K562 (cell line): ENCODE results near the gene TANC1. TPM values are rescaled to one million over a fixed set of nuclear protein-coding genes. Genes with fewer than 3 reads are reported as not detected.

Experiments
- ATAC-seq: fragments of 200-7000 bp; cut with Tn5 transposase; 3 replicates; pipeline ENCODE4 v1.9.1; 2020; ENCODE audit warnings: moderate library complexity
- BruUV-seq: library from RNA; stranded (reverse); fragments of 400-500 nt; replicated peaks from 2 replicates; lab custom pipeline; 2021; lab: Mats Ljungman, UMichigan
- CTCF ChIA-PET: fragments of 300-600 bp; formaldehyde crosslinking; extraction: SDS; loops from one replicate; lab custom pipeline; 2021; ENCODE audit warnings: low intra/inter-chr PET ratio; lab: Yijun Ruan, JAX
- POLR2A ChIA-PET: fragments of 300-600, 350-650 bp; sonication (Branson Sonifier 250); formaldehyde crosslinking; extraction: SDS; loops from one replicate; lab custom pipeline; 2021; ENCODE audit warnings: antibody characterized with exemption, inconsistent platforms; lab: Yijun Ruan, JAX
- DNase-seq, 4 experiments: peaks; one replicate each; pipeline versions ENCODE4 v3.0.0 to v3.0.0-alpha.2; 2011 to 2018; ENCODE audit warnings: low spot score in 3 of 4, mixed read lengths in 3 of 4; ENCODE audit errors: extremely low read depth in 1 of 4
- FAIRE-seq: peaks from 2 replicates; lab custom pipeline; 2011; peaks lifted over from hg19 to GRCh38; lab: Jason Lieb, UNC
- H2AFZ ChIP-seq: 2 replicates; pipeline ENCODE4 v1.6.0; 2011; ENCODE audit warnings: low read depth, low read length, control low read depth, inconsistent platforms
- H3K27ac ChIP-seq: fragments of 200-600 bp; 3 replicates; pipeline ENCODE4 v1.8.0; 2011; ENCODE audit warnings: low read depth, mild to moderate bottlenecking, control low read depth, inconsistent platforms, low read length, moderate library complexity, mixed read lengths; ENCODE audit errors: extremely low read depth
- H3K27me3 ChIP-seq, 2 experiments: fragments of 300-600 bp in 1 of 2; 2 replicates in 1 of 2; 3 replicates in 1 of 2; pipeline versions ENCODE4 v1.6.0 to v1.8.0; 2011; ENCODE audit warnings: inconsistent platforms in 2 of 2, low read length in 2 of 2, mild to moderate bottlenecking in 1 of 2, mixed read lengths in 1 of 2, moderate library complexity in 1 of 2; ENCODE audit not compliant: control insufficient read depth in 2 of 2, insufficient read depth in 2 of 2
- H3K36me3 ChIP-seq: fragments of 300-600 bp; 3 replicates; pipeline ENCODE4 v1.8.0; 2011; ENCODE audit warnings: mild to moderate bottlenecking, low read length, inconsistent platforms; ENCODE audit not compliant: control insufficient read depth, insufficient read depth
- H3K4me1 ChIP-seq, 2 experiments: fragments of 200-600 bp in 1 of 2; replicated peaks in 1 of 2; 2 replicates in 1 of 2; 3 replicates in 1 of 2; pipeline versions ENCODE4 v1.5.1 to v1.8.0; 2011; ENCODE audit warnings: inconsistent platforms in 2 of 2, low read length in 2 of 2, mild to moderate bottlenecking in 1 of 2, mixed read lengths in 1 of 2, moderate library complexity in 1 of 2; ENCODE audit not compliant: control insufficient read depth in 2 of 2, insufficient read depth in 2 of 2
- H3K4me2 ChIP-seq: 2 replicates; pipeline ENCODE4 v1.6.1; 2011; ENCODE audit warnings: low read length, control low read depth, inconsistent platforms, mixed read lengths; ENCODE audit not compliant: insufficient read depth
- H3K4me3 ChIP-seq: fragments of 200-600 bp; sonication (generic), shearing (Covaris generic); 2 replicates; pipeline ENCODE4 v1.5.1; 2016; ENCODE audit warnings: control low read depth, inconsistent platforms
- H3K79me2 ChIP-seq: fragments of 200-600 bp; 3 replicates; pipeline ENCODE4 v1.8.0; 2011; ENCODE audit warnings: low read length, inconsistent platforms; ENCODE audit not compliant: control insufficient read depth, insufficient read depth
- H3K9ac ChIP-seq, 2 experiments: 2 replicates each; pipeline versions ENCODE4 v1.6.0 to v1.6.1; 2011; ENCODE audit warnings: low read depth in 2 of 2, low read length in 2 of 2, control low read depth in 1 of 2, inconsistent platforms in 1 of 2, mild to moderate bottlenecking in 1 of 2, mixed read lengths in 1 of 2; ENCODE audit not compliant: insufficient read depth in 1 of 2
- H3K9me1 ChIP-seq: one replicate; pipeline ENCODE4 v1.6.0; 2011; ENCODE audit warnings: inconsistent platforms, mild to moderate bottlenecking, low read length, moderate library complexity; ENCODE audit not compliant: control insufficient read depth, insufficient read depth
- H3K9me3 ChIP-seq: replicated peaks from 2 replicates; pipeline ENCODE4 v1.5.1; 2011; ENCODE audit warnings: low read depth, low read length, inconsistent platforms; ENCODE audit not compliant: control insufficient read depth, insufficient read depth
- H4K20me1 ChIP-seq: replicated peaks from 2 replicates; pipeline ENCODE4 v1.6.1; 2011; ENCODE audit warnings: low read length, inconsistent platforms, mixed read lengths; ENCODE audit not compliant: control insufficient read depth, insufficient read depth
- ELF4 ChIP-seq: fragments of 450-650 bp; formaldehyde crosslinking; IDR thresholded peaks from 2 replicates; pipeline ENCODE4 v1.4.0; 2022; ENCODE audit warnings: missing genetic modification characterization
- ETV6 ChIP-seq, 3 experiments: fragments of 150-350 bp in 1 of 3; sonication (generic) in 1 of 3; formaldehyde crosslinking in 1 of 3; IDR thresholded peaks; 2 replicates each; pipeline versions ENCODE4 v1.6.1 to v1.8.0; 2014 to 2022; ENCODE audit warnings: borderline replicate concordance in 2 of 3, low read depth in 2 of 3, antibody characterized with exemption in 1 of 3, low read length in 1 of 3, mild to moderate bottlenecking in 1 of 3, missing genetic modification reagents in 1 of 3
- KDM4B ChIP-seq, 2 experiments: fragments of 450-650 bp in 1 of 2; sonication (generic) in 1 of 2; IDR thresholded peaks; 2 replicates each; pipeline ENCODE4 v1.6.1; 2016 to 2017; ENCODE audit warnings: borderline replicate concordance in 2 of 2, antibody characterized with exemption in 1 of 2, low read depth in 1 of 2, mild to moderate bottlenecking in 1 of 2
- POLR2B ChIP-seq: fragments of 450-650 bp; IDR thresholded peaks from 2 replicates; pipeline ENCODE4 v1.6.1; 2018; ENCODE audit warnings: low read depth; ENCODE audit not compliant: partially characterized antibody
- RAD21 ChIP-seq, 2 experiments: fragments of 250-450 bp in 1 of 2; fragments of 450-650 bp in 1 of 2; sonication (Bioruptor Pico) in 1 of 2; formaldehyde crosslinking in 1 of 2; IDR thresholded peaks in 1 of 2; conservative IDR thresholded peaks in 1 of 2; 2 replicates each; pipeline versions ENCODE4 v1.4.0 to v1.8.0; 2020 to 2022; ENCODE audit warnings: mild to moderate bottlenecking in 2 of 2, moderate library complexity in 1 of 2
- ZNF395 ChIP-seq: fragments of 200-800 bp; sonication (Bioruptor generic); IDR thresholded peaks from 2 replicates; pipeline ENCODE4 v1.6.1; 2017; ENCODE audit warnings: missing genetic modification characterization, missing compliant biosample characterization
- WGBS: fragments of 100-300 bp; shearing (Covaris generic); methylation state at CpG from one replicate; pipeline ENCODE4 v1.1.6; 2016; ENCODE audit warnings: low coverage, mixed read lengths; ENCODE audit not compliant: insufficient coverage; ENCODE audit errors: missing lambda C conversion rate; 5-methylcytosine and 5-hydroxymethylcytosine counted together
- in situ Hi-C: fragments of 300-500 bp; cut with MboI; formaldehyde crosslinking; loops from 4 replicates; pipeline ENCODE4 v1.15.0; 2018; ENCODE audit warnings: inconsistent platforms, mixed read lengths
- intact Hi-C: fragments of 100-400 bp; cut with micrococcal nuclease; formaldehyde crosslinking; loops from 2 replicates; pipeline ENCODE4 v1.14.2; 2022
- polyA plus RNA-seq, 8 experiments: library from polyadenylated mRNA; depleted of rRNA in 4 of 8; stranded (reverse) in 5 of 8; unstranded in 3 of 8; fragments of >200 nt; fragmentation: Nextera tagmentation in 2 of 8; fragmentation: Illumina TruSeq in 1 of 8; extraction: Ambion mirVana in 2 of 8; extraction: Trizol in 1 of 8; gene quantifications; 2 replicates each; pipeline versions ENCODE4 v1.2.1 to v1.2.3, GENCODE V29; 2011 to 2014; ENCODE audit warnings: inconsistent platforms in 1 of 8, missing spikeins in 1 of 8
- total RNA-seq, 7 experiments: library from RNA; depleted of rRNA in 6 of 7; stranded (reverse); fragments of >200 nt in 6 of 7; fragmentation: Illumina TruSeq in 2 of 7; extraction: Trizol in 2 of 7; gene quantifications; 2 replicates each; pipeline versions ENCODE4 v1.2.1 to v1.2.3, GENCODE V29; 2011 to 2021; ENCODE audit warnings: low replicate concordance in 1 of 7

Gene TANC1
- total and polyA plus RNA-seq, 9 of the 15 experiments (the other 6 are each of a cell fraction or from before 2014, with no cell fraction given), result under 0.01 to 0.20 (median 0.07) TPM; not detected in 1

- DNase-seq, result no peak
- intact Hi-C loops (no loop called here), in situ Hi-C loops (loop anchor here (25.0 kb wide), 1 partner anchor 889 kb away; no protein-coding TSS in a partner anchor)
- CTCF ChIA-PET, result no interaction called here
- Histone ChIP-seq H3K36me3 (no peaks in the 10 kb centered on the region), H3K27ac (no peak overlapping the region), H3K9me1 (no peaks in the 10 kb centered on the region), H3K27me3 (peaks cover 0 to 8% of the 10 kb centered on the region in 2 experiments; a peak in 1 of 5 replicates), H2AFZ (no peak overlapping the region), H3K4me1 (peaks cover 0 to 4% of the 10 kb centered on the region in 2 experiments; a peak in 1 of 5 replicates), H3K79me2 (no peaks in the 10 kb centered on the region), H3K4me3 (no peak overlapping the region), H4K20me1 (no peaks in the 10 kb centered on the region), H3K9ac (no peak overlapping the region), H3K9me3 (no peaks in the 10 kb centered on the region), H3K4me2 (no peak overlapping the region)
- BruUV-seq, result no TSS peak
- POLR2A ChIA-PET, result interaction anchor here (0.6 kb wide), 1 partner anchor 10 kb away, joined by 3 read pairs; no protein-coding TSS in a partner anchor
- WGBS, result 0% methylated on average over 3 of the region's 3 CpGs
- TF ChIP-seq ETV6 (IDR thresholded peaks at IDR 0.05; ENCODE audit: borderline replicate concordance in 1 of 2, low read depth in 2 of 2, low read length in 1 of 2) (no peak), ETV6 (CRISPR knock-in tag; IDR thresholded peaks at IDR 0.05; ENCODE audit: borderline replicate concordance) (no peak), ZNF395 (no peak), POLR2B (no peak), KDM4B (IDR thresholded peaks at IDR 0.05; ENCODE audit: borderline replicate concordance in 2 of 2, low read depth in 1 of 2) (no peak), ELF4 (no peak), RAD21 (CRISPR knock-in tag; conservative IDR thresholded peaks at IDR 0.05 in 1 of 2, IDR thresholded peaks at IDR 0.05 in 1 of 2) (no peak)
- no peak for ATAC-seq
- FAIRE-seq, result no peak
Observed at GRCh38 chr2:158923180-158923594, 45.3 kb upstream of the TANC1 start.
